Activated naive CD4-positive, alpha-beta T cell treated with anti-CD3 and anti-CD28 coated beads, Interleukin-2, amount 50 U/mL, for 24 hours (primary cell): Measurements from ENCODE around the gene ADD2.

Experiments used
- H3K27ac Mint-ChIP-seq: one replicate; pipeline ENCODE4 v1.8.0; 2021; ENCODE audit warnings: mild to moderate bottlenecking, mixed read lengths
- H3K27me3 Mint-ChIP-seq: one replicate; pipeline ENCODE4 v1.8.0; 2021; ENCODE audit warnings: mixed read lengths
- H3K36me3 Mint-ChIP-seq: one replicate; pipeline ENCODE4 v1.8.0; 2021; ENCODE audit warnings: mixed read lengths
- H3K4me1 Mint-ChIP-seq: one replicate; pipeline ENCODE4 v1.8.0; 2021; ENCODE audit warnings: mixed read lengths
- H3K4me3 Mint-ChIP-seq: one replicate; pipeline ENCODE4 v1.8.0; 2021; ENCODE audit warnings: mild to moderate bottlenecking, mixed read lengths
- H3K9me3 Mint-ChIP-seq: one replicate; pipeline ENCODE4 v1.8.0; 2021; ENCODE audit warnings: mixed read lengths

The ADD2 gene

DNA sequence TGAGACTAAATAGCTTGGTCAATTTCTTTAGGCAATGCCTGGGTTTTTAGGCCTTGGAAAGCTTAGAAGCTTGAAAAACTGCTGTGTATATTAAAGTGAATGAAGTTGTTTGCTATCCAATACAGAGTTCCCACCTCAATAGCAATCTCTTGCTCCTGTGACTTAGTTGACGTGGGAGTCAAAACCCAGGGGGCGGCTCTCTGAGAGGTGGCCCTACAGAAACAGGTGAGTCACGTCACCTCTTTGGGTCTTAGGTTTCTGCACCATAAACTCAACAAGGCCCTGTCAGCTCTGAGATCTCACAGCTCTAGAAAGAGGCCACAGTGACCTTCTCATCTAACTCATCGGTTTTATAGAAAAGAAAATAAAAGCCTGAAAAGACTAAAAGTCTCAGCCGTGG is 79.6 kb downstream of the ADD2 start:
- Mint-ChIP-seq H3K4me1 (no peaks in the 10 kb centered on the region), H3K27ac (no peak overlapping the region), H3K9me3 (no peaks in the 10 kb centered on the region), H3K4me3 (no peak overlapping the region), H3K36me3 (peaks cover 11% of the 10 kb centered on the region), H3K27me3 (peaks cover 1% of the 10 kb centered on the region)

DNA sequence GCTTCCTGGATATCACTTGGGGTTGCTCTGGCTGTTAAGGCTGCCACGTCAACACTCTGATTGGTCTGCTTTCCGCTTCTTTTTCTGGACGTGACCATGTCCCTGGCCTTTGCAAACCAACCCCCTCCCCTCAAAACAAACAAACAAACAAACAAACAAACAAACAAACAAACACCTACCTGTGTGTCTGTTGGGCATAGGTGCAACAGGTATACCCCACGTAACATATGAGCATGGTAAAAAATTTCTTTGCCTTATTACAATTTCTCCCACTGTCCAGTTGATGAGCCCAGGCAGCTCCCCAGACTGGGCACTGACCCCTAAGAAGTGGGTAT is 80.6 kb downstream of the ADD2 start:
- Mint-ChIP-seq H3K27ac (no peak overlapping the region), H3K9me3 (no peaks in the 10 kb centered on the region), H3K4me3 (no peak overlapping the region), H3K27me3 (peaks cover 1% of the 10 kb centered on the region), H3K36me3 (peaks cover 11% of the 10 kb centered on the region), H3K4me1 (no peaks in the 10 kb centered on the region)

DNA sequence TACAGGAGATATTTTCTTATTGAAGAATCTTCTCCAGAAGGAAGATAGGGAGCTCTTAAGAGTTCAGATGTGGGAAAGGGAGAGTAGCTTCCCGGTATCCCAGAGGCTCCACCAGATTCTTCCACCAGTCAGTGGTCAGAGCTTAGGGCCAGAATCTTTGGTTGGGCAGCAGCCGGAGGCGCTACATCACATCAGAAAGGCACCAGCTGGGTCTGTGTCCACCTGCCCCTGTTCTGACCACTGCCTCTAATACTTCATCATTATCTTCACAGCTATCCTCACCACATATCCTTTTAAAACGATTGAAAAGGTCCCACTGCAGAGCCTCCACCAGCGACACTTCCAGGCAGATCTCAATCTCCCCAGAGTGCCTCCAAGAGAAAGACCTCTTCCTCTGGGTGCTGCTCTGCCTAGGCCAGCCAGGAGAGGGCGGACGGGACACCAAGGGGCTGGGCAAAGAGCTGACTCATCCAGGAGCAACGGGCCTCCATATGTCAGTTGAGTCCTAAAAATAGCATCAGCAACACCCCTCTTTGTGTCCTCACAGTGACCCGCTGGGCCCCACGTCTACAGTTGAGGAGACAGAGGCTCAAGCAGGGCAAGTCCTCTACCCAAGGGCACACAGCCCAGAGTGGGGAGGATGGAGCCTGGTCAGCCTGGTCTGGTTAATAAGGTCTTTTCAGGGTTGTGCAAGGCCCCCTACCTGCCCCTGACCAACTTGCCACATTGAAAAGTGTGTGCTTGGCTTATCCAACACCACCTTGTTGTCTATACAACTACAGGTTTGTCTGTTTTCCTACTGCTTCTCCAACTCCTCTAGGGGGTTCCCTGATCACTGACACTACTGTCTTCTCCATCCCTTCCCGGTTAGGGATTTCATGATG is 81.2 kb downstream of the ADD2 start:
- peaks cover 10% of the 10 kb centered on the region for H3K36me3 Mint-ChIP-seq
- H3K9me3 Mint-ChIP-seq = no peaks in the 10 kb centered on the region
- no peak overlapping the region for H3K27ac Mint-ChIP-seq
- H3K27me3 Mint-ChIP-seq = peaks cover 1% of the 10 kb centered on the region
- H3K4me1 Mint-ChIP-seq = no peaks in the 10 kb centered on the region
- no peak overlapping the region for H3K4me3 Mint-ChIP-seq

DNA sequence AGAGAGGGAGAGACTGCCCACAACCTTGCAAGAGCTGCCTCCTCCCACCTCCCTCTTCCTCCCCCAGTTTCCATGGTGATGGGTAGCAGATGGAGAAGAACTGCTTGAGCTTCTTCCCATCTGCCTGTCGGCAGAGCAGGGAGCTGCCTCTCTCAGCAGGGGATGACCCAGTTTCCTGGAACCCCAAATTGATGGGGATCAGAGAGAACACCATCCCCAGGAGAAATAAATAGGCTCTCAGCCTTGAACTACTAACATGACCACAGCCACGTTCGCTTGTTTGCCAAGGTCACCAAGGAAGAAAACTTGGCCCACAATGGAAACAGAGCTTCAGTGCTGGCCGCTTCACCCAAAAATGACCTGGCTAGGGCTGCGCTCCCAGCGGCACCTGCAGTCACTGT is 82.2 kb downstream of the ADD2 start:
- Mint-ChIP-seq H3K27ac (no peak overlapping the region), H3K4me3 (no peak overlapping the region), H3K9me3 (no peaks in the 10 kb centered on the region), H3K27me3 (peaks cover 1% of the 10 kb centered on the region), H3K4me1 (no peaks in the 10 kb centered on the region), H3K36me3 (peaks cover 10% of the 10 kb centered on the region)

DNA sequence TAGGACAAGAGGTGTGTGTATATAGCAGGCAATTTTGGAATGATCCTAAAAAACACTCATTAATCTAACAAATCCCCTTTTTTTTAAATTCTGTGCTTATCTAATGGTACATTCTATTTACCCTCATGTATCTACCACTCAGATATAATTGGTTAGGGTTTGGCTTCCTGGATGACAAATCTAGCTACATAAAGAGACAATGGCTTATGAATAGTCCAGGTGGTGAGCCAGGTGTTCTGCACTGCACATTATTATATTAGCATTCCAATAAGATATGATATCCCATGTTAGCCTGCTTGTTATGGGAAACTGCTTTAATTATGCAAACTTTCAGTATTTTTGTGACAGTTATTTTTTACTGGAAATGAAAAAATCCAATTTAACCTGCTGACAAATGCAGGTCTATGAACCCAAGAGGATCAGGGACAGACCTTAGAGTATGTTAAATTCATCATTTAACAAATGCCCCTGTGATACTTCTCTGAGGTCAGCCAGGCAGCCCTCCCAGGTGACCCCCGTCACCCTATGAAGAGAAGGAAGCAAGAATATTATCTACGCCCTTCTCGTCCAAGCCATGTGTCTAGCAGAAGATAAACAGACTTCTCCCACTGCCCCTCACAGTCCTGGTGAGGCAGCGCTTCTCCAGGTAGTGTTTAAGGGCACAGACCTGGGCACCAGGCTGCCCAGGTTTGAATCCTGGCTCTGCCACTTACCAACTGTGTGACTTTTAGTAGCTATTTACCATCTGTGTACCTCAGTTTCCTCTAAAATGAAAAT is 83.0 kb downstream of the ADD2 start:
- Mint-ChIP-seq H3K4me3 (no peak overlapping the region), H3K4me1 (no peaks in the 10 kb centered on the region), H3K27ac (no peak overlapping the region), H3K36me3 (peaks cover 8% of the 10 kb centered on the region), H3K27me3 (peaks cover 1% of the 10 kb centered on the region), H3K9me3 (no peaks in the 10 kb centered on the region)

DNA sequence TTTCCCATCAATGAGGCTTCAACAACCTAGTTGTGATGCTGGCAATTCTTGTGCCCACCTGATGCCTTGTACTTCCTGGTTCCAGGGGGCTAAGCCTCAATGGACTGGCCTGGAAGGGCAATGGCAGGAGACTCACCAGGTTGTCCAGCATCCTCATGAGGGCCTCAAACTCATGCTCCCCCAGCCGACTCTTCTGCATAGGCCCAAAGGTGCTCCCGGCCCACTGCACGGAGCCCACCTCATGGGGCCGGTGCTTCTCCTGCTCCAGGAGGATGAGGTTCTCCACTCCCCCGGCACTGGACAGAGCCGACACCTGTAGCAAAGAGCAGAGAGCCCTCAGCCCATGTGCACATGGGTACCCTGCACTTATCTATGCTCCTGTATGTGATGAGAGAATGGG is 84.5 kb downstream of the ADD2 start:
- Mint-ChIP-seq H3K4me1 (no peaks in the 10 kb centered on the region), H3K27me3 (peaks cover 1% of the 10 kb centered on the region), H3K36me3 (peaks cover 6% of the 10 kb centered on the region), H3K4me3 (no peak overlapping the region), H3K27ac (no peak overlapping the region), H3K9me3 (no peaks in the 10 kb centered on the region)

DNA sequence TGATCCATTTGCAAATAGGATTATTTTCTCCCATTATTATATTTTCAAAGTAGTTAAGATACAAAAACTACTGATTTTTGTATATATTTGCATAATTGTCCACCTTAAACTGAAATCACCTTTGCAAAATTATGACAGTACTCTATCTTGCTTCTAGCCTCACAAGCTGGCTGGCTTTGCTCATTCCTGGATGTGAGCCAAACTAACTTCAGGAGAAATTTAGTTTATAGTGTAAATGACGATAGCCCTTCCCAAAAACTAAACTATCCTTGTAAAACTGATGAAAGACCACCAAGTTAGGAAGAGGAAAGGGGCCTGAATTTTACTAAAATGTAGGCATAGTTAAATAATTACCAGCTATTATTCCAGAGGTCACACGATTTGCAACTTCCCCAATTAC is 87.3 kb downstream of the ADD2 start:
- H3K36me3 Mint-ChIP-seq = peaks cover 4% of the 10 kb centered on the region
- no peaks in the 10 kb centered on the region for H3K27me3 Mint-ChIP-seq
- no peak overlapping the region for H3K27ac Mint-ChIP-seq
- no peaks in the 10 kb centered on the region for H3K4me1 Mint-ChIP-seq
- H3K4me3 Mint-ChIP-seq = no peak overlapping the region
- H3K9me3 Mint-ChIP-seq = no peaks in the 10 kb centered on the region

DNA sequence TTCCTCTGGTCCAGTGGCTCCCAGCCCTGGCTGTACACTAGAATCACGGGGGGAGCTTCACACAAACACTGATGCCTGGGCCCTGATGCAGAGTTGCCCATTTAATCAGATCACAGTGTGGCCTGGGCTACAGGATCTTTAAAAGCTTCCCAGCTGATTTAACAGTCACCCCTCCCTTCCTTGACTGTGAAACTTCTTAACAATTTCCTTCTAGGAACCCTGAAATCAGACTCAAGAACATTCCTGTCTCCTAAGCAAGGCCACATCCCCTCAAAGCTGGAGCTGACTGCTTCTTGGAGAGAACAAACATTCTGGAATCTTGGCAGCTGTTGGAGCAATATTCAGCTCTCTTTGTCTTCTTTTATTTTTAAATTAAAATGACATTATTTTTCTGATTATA is 88.7 kb downstream of the ADD2 start:
- Mint-ChIP-seq H3K27me3 (no peaks in the 10 kb centered on the region), H3K4me3 (no peak overlapping the region), H3K36me3 (peaks cover 3% of the 10 kb centered on the region), H3K9me3 (no peaks in the 10 kb centered on the region), H3K27ac (no peak overlapping the region), H3K4me1 (peaks cover 8% of the 10 kb centered on the region)

DNA sequence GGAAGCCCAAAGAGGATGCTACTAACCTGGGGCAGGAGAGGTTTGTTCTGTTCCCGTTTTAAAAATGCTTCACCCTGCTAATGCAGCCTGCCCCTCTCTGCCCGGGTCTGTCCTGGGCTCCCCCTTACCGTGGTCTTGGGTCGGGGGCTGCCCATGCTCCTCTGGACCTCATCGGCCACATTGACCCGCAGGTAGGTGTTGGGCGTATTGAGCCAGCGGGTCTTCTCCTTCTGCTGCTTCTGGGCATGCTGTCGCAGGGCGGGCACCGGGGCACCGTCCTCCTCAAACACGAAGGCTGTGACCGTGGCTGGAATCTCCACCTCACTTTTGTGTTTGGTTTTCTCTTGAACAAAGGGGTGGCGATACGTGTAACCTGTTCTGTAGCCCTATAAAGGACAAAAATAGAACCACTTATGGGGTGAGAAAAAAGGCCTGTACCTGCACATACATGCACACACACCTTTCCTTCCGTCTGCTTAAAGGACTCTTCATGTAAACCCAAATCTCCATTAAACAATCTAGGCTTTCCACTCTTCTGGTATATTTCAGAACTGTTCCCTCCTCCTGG is 89.3 kb downstream of the ADD2 start:
- H3K9me3 Mint-ChIP-seq = no peaks in the 10 kb centered on the region
- peaks cover 9% of the 10 kb centered on the region for H3K4me1 Mint-ChIP-seq
- no peak overlapping the region for H3K4me3 Mint-ChIP-seq
- peaks cover under 1% of the 10 kb centered on the region for H3K36me3 Mint-ChIP-seq
- no peaks in the 10 kb centered on the region for H3K27me3 Mint-ChIP-seq
- no peak overlapping the region for H3K27ac Mint-ChIP-seq

DNA sequence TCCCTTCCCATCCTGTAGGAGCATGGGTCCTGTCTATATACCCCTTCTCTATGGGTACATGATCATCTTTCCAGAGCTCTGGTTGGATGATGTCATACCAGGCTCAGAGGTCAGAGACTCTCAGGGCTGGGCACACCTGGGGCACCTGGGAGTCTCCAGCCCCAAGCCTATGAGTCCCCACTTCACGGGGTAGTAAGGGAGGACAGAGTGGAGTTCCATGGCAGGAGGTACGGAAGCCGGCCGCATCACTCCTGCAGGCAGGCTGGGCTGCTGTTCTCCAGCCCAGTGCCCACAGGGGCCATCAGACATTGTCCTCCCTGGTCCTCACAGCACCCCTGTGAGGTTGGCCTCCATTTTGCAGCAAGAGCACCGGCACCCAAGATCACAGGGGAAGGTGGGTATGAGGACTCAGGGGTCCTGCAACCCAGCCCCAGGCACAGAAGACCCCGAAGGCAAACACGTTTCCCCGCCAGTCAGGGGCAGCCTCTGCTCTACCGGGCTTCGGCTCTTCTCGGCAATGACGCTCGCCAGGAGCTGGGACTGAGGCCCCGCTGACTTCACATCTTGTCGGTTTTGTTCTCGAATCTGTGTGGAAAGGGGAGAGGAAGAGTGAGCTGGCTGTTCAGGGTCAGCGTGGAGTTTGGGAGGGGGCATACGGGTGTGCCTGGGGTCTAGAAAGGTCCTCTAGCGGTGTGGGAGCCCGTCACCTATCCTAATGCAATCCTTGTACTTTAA is 91.5 kb downstream of the ADD2 start:
- Mint-ChIP-seq H3K27ac (no peak overlapping the region), H3K4me1 (peaks cover 9% of the 10 kb centered on the region), H3K4me3 (no peak overlapping the region), H3K9me3 (no peaks in the 10 kb centered on the region), H3K36me3 (no peaks in the 10 kb centered on the region), H3K27me3 (no peaks in the 10 kb centered on the region)

DNA sequence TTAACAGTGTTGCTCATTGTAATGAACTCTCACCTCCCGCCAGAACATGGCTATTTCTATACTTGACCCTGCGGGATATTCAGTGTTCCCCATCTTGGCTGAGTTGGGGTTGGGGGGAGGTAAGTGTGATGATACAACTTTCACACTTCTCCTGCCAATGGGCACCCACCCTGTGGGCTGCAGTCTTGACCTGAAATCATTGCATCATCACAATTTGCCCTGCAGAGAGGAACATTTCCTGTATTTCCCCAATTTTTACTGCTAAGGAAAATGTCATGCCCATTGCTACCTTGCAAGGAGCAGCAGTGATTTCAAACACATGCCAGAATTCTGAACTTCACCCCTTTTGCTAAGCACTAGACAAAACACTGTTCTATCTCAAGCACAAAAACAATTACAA is 92.1 kb downstream of the ADD2 start:
- H3K27ac Mint-ChIP-seq = no peak overlapping the region
- H3K36me3 Mint-ChIP-seq = no peaks in the 10 kb centered on the region

DNA sequence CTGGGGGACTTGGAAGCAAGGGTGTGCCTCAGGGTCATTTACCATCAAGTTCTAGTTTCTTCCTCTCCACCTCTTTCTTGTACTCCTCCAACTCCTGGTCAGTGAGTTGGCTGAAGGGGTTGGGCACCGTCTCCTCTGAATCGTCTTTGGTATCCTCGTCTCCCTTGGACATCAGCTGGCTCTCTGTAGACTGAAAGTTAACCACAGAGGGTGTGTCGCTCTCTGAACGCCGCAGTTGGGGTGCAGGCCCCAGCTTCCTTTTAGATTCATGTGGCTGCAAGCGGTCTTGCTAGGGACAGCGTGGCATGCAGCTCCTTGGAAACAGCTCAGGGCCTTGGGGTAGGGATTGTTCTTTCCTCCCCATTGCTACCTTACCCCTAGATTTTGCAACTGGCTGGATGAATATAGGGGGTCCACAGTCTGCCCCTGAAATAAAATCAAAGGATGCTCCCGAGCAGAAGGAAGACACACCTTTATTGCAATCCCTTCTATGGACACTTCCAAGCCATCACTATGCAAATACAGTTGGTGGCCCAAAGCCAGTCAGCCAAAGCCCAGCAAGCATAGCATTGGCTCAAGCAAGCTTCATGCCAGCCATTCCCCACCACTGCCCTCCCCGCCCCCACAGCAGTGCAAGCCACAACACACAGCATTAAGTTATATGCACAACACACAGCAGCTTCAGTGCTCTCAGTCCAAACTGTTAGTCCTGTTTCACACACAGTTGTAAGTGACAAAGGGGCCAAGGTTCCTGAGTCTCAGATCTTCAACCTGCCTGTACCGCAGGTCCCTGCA is 93.2 kb downstream of the ADD2 start:
- H3K4me1 Mint-ChIP-seq = peaks cover 9% of the 10 kb centered on the region
- H3K36me3 Mint-ChIP-seq = peaks cover 3% of the 10 kb centered on the region
- H3K27ac Mint-ChIP-seq = no peak overlapping the region
- H3K27me3 Mint-ChIP-seq = no peaks in the 10 kb centered on the region
- H3K9me3 Mint-ChIP-seq = no peaks in the 10 kb centered on the region
- no peak overlapping the region for H3K4me3 Mint-ChIP-seq

More for the DNA sequence above, 92.1 kb downstream of the ADD2 start:
- no peaks in the 10 kb centered on the region for H3K27me3 Mint-ChIP-seq
- H3K4me3 Mint-ChIP-seq = no peak overlapping the region
- peaks cover 9% of the 10 kb centered on the region for H3K4me1 Mint-ChIP-seq
- no peaks in the 10 kb centered on the region for H3K9me3 Mint-ChIP-seq

DNA sequence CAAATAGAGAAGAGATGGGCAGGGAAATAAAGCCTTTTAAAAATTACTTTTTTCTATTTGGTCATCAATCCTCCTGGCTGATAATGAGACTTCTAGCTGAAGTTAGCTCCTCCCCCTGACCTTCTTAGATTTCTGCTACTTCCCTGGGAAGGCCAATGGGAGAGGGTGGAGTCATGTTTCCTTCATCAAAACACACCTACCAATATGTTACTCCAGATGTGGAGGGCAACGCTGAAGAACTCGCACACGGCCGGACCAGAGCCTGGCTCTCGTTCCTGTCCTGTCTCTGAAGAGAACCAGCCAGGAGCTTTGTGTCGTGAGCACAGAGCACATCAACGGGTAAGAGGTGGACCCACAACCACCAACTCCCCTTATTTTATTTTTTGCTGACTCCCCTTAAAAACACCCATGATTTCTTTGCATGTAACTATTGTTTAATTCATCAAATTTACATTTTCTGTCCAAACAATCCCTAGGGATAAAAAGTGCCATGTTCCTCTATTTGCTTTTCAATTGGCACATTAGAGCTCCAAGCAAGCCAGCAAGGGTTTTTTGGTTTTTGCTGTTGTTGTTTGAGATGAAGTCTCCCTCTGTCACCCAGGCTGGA is 94.9 kb downstream of the ADD2 start:
- Mint-ChIP-seq H3K36me3 (peaks cover 3% of the 10 kb centered on the region), H3K4me1 (peaks cover 9% of the 10 kb centered on the region), H3K9me3 (no peaks in the 10 kb centered on the region), H3K27ac (no peak overlapping the region), H3K27me3 (no peaks in the 10 kb centered on the region), H3K4me3 (no peak overlapping the region)

DNA sequence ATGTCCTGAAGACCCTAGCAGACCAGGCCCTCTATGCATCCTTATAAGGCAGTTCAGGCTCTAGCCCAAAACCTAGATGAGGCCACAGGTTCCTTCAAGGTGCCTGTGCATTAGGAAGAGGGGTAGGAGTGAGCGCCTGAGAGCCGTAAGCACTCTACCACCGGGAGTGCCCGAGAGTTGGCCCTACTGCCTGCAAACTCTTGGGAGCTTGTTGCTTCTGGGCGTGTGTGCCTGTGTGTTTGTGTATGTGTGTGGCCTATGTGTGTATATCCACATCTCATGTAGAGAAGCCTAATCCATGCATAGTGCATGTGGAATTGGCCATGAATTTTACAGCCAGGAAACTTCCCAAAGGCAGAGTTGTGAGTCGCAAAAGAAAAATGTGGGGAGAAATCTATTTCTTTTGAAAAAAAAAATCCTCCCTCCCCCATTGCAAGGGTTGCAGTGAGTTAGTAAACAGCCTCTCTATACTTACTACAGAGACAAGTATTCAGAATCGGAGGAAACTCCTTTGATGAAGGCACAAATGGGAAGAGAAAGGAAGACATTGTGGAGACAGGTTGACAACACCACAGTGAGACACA is 96.8 kb downstream of the ADD2 start:
- Mint-ChIP-seq H3K4me3 (no peak overlapping the region), H3K27ac (no peak overlapping the region), H3K9me3 (no peaks in the 10 kb centered on the region), H3K27me3 (no peaks in the 10 kb centered on the region), H3K36me3 (peaks cover 3% of the 10 kb centered on the region), H3K4me1 (peaks cover 9% of the 10 kb centered on the region)
